H9 (cell line): ENCODE measurements around the gene INSR. TPM values are rescaled to one million over a fixed set of nuclear protein-coding genes. Genes with fewer than 3 reads are reported as not detected.

Experiments used
- DNase-seq: peaks from one replicate; pipeline ENCODE4 v3.0.0-alpha.2; 2017
- H2AFZ ChIP-seq: one replicate; pipeline ENCODE4 v1.6.1; 2013; ENCODE audit warnings: mild to moderate bottlenecking, low read length, control low read depth, moderate library complexity
- H2AK5ac ChIP-seq: 2 replicates; pipeline ENCODE4 v1.6.1; 2013; ENCODE audit warnings: low read length, control low read depth, mixed read lengths; ENCODE audit not compliant: insufficient read length
- H2BK120ac ChIP-seq: one replicate; pipeline ENCODE4 v1.6.1; 2013; ENCODE audit warnings: low read depth, mild to moderate bottlenecking, low read length, control low read depth, inconsistent platforms; ENCODE audit not compliant: poor library complexity, severe bottlenecking
- H2BK12ac ChIP-seq: 2 replicates; pipeline ENCODE4 v1.6.1; 2013; ENCODE audit warnings: low read length, control low read depth, mixed read lengths, low read depth; ENCODE audit not compliant: insufficient read length
- H2BK15ac ChIP-seq: 2 replicates; pipeline ENCODE4 v1.6.1; 2013; ENCODE audit warnings: low read depth, low read length, control low read depth
- H2BK20ac ChIP-seq: one replicate; pipeline ENCODE4 v1.6.1; 2013; ENCODE audit warnings: low read depth, mild to moderate bottlenecking, low read length, control low read depth, inconsistent platforms; ENCODE audit not compliant: poor library complexity, severe bottlenecking
- H2BK5ac ChIP-seq: 2 replicates; pipeline ENCODE4 v1.6.1; 2013; ENCODE audit warnings: low read length, control low read depth, mixed read lengths; ENCODE audit not compliant: insufficient read length
- H3K14ac ChIP-seq: 2 replicates; pipeline ENCODE4 v1.6.1; 2013; ENCODE audit warnings: low read length, control low read depth; ENCODE audit not compliant: insufficient read depth
- H3K18ac ChIP-seq: 2 replicates; pipeline ENCODE4 v1.6.1; 2013; ENCODE audit warnings: low read depth, mild to moderate bottlenecking, mixed read lengths, low read length, control low read depth; ENCODE audit not compliant: insufficient read length
- H3K23ac ChIP-seq: 2 replicates; pipeline ENCODE4 v1.6.1; 2013; ENCODE audit warnings: low read length, control low read depth, mixed read lengths, low read depth; ENCODE audit not compliant: insufficient read length
- H3K23me2 ChIP-seq: 2 replicates; pipeline ENCODE4 v1.6.1; 2013; ENCODE audit warnings: low read depth, mild to moderate bottlenecking, mixed read lengths, low read length, control low read depth; ENCODE audit not compliant: insufficient read length, poor library complexity, severe bottlenecking
- H3K27ac ChIP-seq: 2 replicates; pipeline ENCODE4 v1.5.1; 2013; ENCODE audit warnings: low read length, control low read depth, mixed read lengths, low read depth; ENCODE audit not compliant: insufficient read length
- H3K27me3 ChIP-seq: 2 replicates; pipeline ENCODE4 v1.6.1; 2013; ENCODE audit warnings: low read length, control low read depth, inconsistent platforms; ENCODE audit not compliant: insufficient read depth
- H3K4ac ChIP-seq: 2 replicates; pipeline ENCODE4 v1.6.1; 2013; ENCODE audit warnings: low read depth, mild to moderate bottlenecking, control low read depth, inconsistent platforms, low read length, moderate library complexity
- H3K4me1 ChIP-seq: 2 replicates; pipeline ENCODE4 v1.6.1; 2013; ENCODE audit warnings: low read length, control low read depth, inconsistent platforms; ENCODE audit not compliant: insufficient read depth
- H3K4me2 ChIP-seq: 2 replicates; pipeline ENCODE4 v1.6.1; 2013; ENCODE audit warnings: low read length, control low read depth, mixed read lengths; ENCODE audit not compliant: insufficient read length, insufficient read depth
- H3K56ac ChIP-seq: 2 replicates; pipeline ENCODE4 v1.6.1; 2013; ENCODE audit warnings: low read depth, mild to moderate bottlenecking, mixed read lengths, low read length, control low read depth; ENCODE audit not compliant: insufficient read length
- H3K79me1 ChIP-seq: 2 replicates; pipeline ENCODE4 v1.6.1; 2013; ENCODE audit warnings: low read depth, mild to moderate bottlenecking, moderate library complexity, low read length, control low read depth, inconsistent platforms; ENCODE audit not compliant: insufficient read depth, poor library complexity, severe bottlenecking
- H3K79me2 ChIP-seq: 2 replicates; pipeline ENCODE4 v1.6.1; 2013; ENCODE audit warnings: low read length, control low read depth, inconsistent platforms; ENCODE audit not compliant: insufficient read depth
- H3K9ac ChIP-seq: 2 replicates; pipeline ENCODE4 v1.6.1; 2013; ENCODE audit warnings: low read length, control low read depth, mixed read lengths; ENCODE audit not compliant: insufficient read length; ENCODE audit errors: extremely low read depth
- H3K9me3 ChIP-seq: one replicate; pipeline ENCODE4 v1.6.1; 2013; ENCODE audit warnings: low read depth, low read length, inconsistent platforms; ENCODE audit not compliant: control insufficient read depth
- H3T11ph ChIP-seq: one replicate; pipeline ENCODE4 v1.6.1; 2013; ENCODE audit warnings: mild to moderate bottlenecking, low read length, control low read depth, inconsistent platforms
- H4K20me1 ChIP-seq: one replicate; pipeline ENCODE4 v1.6.1; 2013; ENCODE audit not compliant: control insufficient read depth, insufficient read length, insufficient read depth
- H4K5ac ChIP-seq: 2 replicates; pipeline ENCODE4 v1.6.1; 2013; ENCODE audit warnings: low read depth, mild to moderate bottlenecking, mixed read lengths, low read length, control low read depth; ENCODE audit not compliant: insufficient read length
- H4K8ac ChIP-seq: replicated peaks from 2 replicates; pipeline ENCODE4 v1.6.1; 2013; ENCODE audit warnings: low read length, control low read depth, mixed read lengths, low read depth; ENCODE audit not compliant: insufficient read length
- H4K91ac ChIP-seq: 2 replicates; pipeline ENCODE4 v1.6.1; 2013; ENCODE audit warnings: low read depth, mild to moderate bottlenecking, moderate library complexity, mixed read lengths, low read length, control low read depth; ENCODE audit not compliant: insufficient read length
- H3K27ac Mint-ChIP-seq, 3 experiments: 2 replicates in 2 of 3; 3 replicates in 1 of 3; pipeline ENCODE4 v1.8.0; 2020 to 2021; ENCODE audit warnings: mixed read lengths in 3 of 3, mild to moderate bottlenecking in 1 of 3, moderate library complexity in 1 of 3
- H3K27me3 Mint-ChIP-seq: 2 replicates; pipeline ENCODE4 v1.8.0; 2021; ENCODE audit warnings: low read depth, mild to moderate bottlenecking, moderate library complexity, mixed read lengths
- H3K36me3 Mint-ChIP-seq, 3 experiments: 2 replicates in 2 of 3; 3 replicates in 1 of 3; pipeline ENCODE4 v1.8.0; 2020 to 2021; ENCODE audit warnings: low read depth in 3 of 3, mixed read lengths in 3 of 3; ENCODE audit not compliant: insufficient read depth in 1 of 3
- H3K4me1 Mint-ChIP-seq, 2 experiments: 2 replicates each; pipeline ENCODE4 v1.8.0; 2020; ENCODE audit warnings: mixed read lengths in 2 of 2
- H3K4me3 Mint-ChIP-seq, 2 experiments: 2 replicates in 1 of 2; 3 replicates in 1 of 2; pipeline ENCODE4 v1.8.0; 2020 to 2021; ENCODE audit warnings: mild to moderate bottlenecking in 2 of 2, mixed read lengths in 2 of 2, moderate library complexity in 1 of 2
- H3K9me3 Mint-ChIP-seq, 2 experiments: 2 replicates in 1 of 2; 3 replicates in 1 of 2; pipeline ENCODE4 v1.8.0; 2020; ENCODE audit warnings: mild to moderate bottlenecking in 2 of 2, mixed read lengths in 2 of 2, moderate library complexity in 1 of 2
- WGBS: extraction: QIAGEN DNeasy Blood & Tissue Kit; methylation state at CpG from one replicate; pipeline ENCODE4 v1.1.7; 2013; ENCODE audit warnings: missing lambda C conversion rate, low lambda C conversion rate, mixed read lengths; ENCODE audit not compliant: insufficient read length; ENCODE audit errors: extremely low coverage; 5-methylcytosine and 5-hydroxymethylcytosine counted together
- total RNA-seq: library from RNA; stranded (reverse); gene quantifications from 2 replicates; pipeline ENCODE4 v1.2.1, GENCODE V29; 2021
- TF ChIP-seq, protein P1 (sequence below): fragments of 200-600 bp; sonication (generic); conservative IDR thresholded peaks from 3 replicates; pipeline ENCODE4 v1.8.0; 2021; ENCODE audit warnings: antibody characterized with exemption, mild to moderate bottlenecking

Gene INSR
- total RNA-seq, 1 experiment from 2014 or later = 39.8 TPM

DNA sequence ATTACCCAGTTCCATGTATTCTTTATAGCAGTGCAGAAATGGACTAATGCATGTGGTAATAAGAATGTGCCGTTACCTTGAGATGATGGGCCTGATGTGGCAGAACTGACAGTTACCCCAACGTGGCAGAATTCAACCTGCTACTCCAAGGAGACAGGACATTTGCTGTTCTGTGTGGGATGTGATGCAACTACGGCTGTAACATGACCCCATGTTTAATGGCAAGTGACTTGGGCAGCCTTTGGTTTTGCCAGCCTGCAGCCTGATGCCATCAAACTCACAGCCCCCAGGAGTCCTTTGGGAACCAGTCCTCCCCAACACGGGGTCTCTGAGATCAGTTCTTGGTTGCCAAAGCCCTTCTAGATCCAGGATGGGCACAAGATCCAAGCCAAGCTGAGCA, 117.4 kb downstream of the INSR start:
- Histone ChIP-seq H3K4me2 (no peak overlapping the region), H2AFZ (no peak overlapping the region), H3K56ac (no peak overlapping the region), H4K20me1 (no peaks in the 10 kb centered on the region), H4K5ac (no peak overlapping the region), H2BK5ac (no peak overlapping the region), H3T11ph (no peak overlapping the region), H3K23me2 (no peaks in the 10 kb centered on the region), H3K27me3 (no peaks in the 10 kb centered on the region), H2AK5ac (no peak overlapping the region), H2BK20ac (no peak overlapping the region), H3K23ac (no peak overlapping the region), H2BK120ac (no peak overlapping the region), H3K9me3 (no peaks in the 10 kb centered on the region), H3K18ac (no peak overlapping the region), H2BK15ac (no peak overlapping the region), H3K79me1 (no peaks in the 10 kb centered on the region), H4K91ac (no peak overlapping the region), H3K27ac (no peak overlapping the region), H3K14ac (no peak overlapping the region; the same call in 1 of the 2 replicates), H3K4me1 (no peaks in the 10 kb centered on the region), H3K79me2 (no peaks in the 10 kb centered on the region), H2BK12ac (no peak overlapping the region), H4K8ac (no peak overlapping the region), H3K9ac (no peak overlapping the region), H3K4ac (no peak overlapping the region)
- TF ChIP-seq, protein P1, sequence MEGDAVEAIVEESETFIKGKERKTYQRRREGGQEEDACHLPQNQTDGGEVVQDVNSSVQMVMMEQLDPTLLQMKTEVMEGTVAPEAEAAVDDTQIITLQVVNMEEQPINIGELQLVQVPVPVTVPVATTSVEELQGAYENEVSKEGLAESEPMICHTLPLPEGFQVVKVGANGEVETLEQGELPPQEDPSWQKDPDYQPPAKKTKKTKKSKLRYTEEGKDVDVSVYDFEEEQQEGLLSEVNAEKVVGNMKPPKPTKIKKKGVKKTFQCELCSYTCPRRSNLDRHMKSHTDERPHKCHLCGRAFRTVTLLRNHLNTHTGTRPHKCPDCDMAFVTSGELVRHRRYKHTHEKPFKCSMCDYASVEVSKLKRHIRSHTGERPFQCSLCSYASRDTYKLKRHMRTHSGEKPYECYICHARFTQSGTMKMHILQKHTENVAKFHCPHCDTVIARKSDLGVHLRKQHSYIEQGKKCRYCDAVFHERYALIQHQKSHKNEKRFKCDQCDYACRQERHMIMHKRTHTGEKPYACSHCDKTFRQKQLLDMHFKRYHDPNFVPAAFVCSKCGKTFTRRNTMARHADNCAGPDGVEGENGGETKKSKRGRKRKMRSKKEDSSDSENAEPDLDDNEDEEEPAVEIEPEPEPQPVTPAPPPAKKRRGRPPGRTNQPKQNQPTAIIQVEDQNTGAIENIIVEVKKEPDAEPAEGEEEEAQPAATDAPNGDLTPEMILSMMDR = no peak
- Mint-ChIP-seq H3K4me1 (no peaks in the 10 kb centered on the region), H3K36me3 (peaks cover 21 to 31% (median 28%) of the 10 kb centered on the region in 3 experiments), H3K9me3 (peaks cover 0 to 2% of the 10 kb centered on the region in 2 experiments; a peak in 3 of 5 replicates), H3K4me3 (no peak overlapping the region), H3K27ac (no peak overlapping the region), H3K27me3 (no peaks in the 10 kb centered on the region)
- no peak for DNase-seq
- WGBS = no CpG with 5 or more reads among the region's 4 CpGs
